NB4 (cell line): ENCODE results near the gene HAO1.

Experiments
- DNase-seq: peaks from one replicate; pipeline ENCODE4 v3.0.0; 2010; ENCODE audit warnings: low read depth
- H3K4me3 ChIP-seq: one replicate; pipeline ENCODE4 v1.5.1; 2011; ENCODE audit warnings: mild to moderate bottlenecking, low read depth, low read length, moderate library complexity
- CTCF ChIP-seq: IDR thresholded peaks from one replicate; pipeline ENCODE4 v1.5.1; 2012; ENCODE audit warnings: low read depth, low read length
- MAX ChIP-seq: IDR thresholded peaks from 2 replicates; pipeline ENCODE4 v1.6.1; 2011; ENCODE audit warnings: low read depth, low read length
- MYC ChIP-seq: IDR thresholded peaks from 2 replicates; pipeline ENCODE4 v1.6.1; 2011; ENCODE audit warnings: low read depth, low read length
- POLR2A ChIP-seq: IDR thresholded peaks from 2 replicates; pipeline ENCODE4 v1.6.1; 2011; ENCODE audit warnings: mild to moderate bottlenecking; ENCODE audit not compliant: insufficient read length; ENCODE audit errors: extremely low read depth

HAO1 gene

GRCh38 chr20:7940341-7940740, at the start of gene HAO1:
Gene HAO1, minus strand, starts transcription at chr20:7940458. Its CDS starts 36 bp downstream, at chr20:7940422.
- no peak within 1 kb of the TSS for H3K4me3 ChIP-seq
- DNase-seq, result no peak
- TF ChIP-seq MYC, result no peak
- TF ChIP-seq CTCF, result no peak
- no peak for TF ChIP-seq MAX
- no peak for TF ChIP-seq POLR2A

DNA sequence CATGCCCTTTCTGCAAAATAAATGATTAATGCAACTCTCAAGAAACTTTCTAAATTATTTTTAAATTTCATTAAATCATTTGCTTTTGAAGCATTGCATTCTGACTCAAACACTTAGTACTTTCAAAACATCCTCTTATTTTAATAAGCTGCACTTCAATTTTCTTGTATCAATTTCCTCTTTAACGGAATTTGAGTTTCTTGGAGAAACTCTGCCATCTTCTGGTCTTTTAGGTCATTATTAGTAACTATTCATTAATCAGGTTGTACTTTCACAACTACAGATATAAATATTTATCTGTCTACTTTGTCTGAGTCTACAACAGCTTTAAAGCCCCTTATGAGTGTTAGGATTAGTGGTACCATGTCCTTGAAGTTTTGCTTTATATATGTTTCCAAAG, 49.1 kb upstream of the HAO1 start:
- no peak overlapping the region for H3K4me3 ChIP-seq
- no peak for DNase-seq
- TF ChIP-seq POLR2A (no peak), MAX (no peak), MYC (no peak), CTCF (no peak)

GRCh38 chr20:7985916-7986315, 45.7 kb upstream of the HAO1 start:
- no peak for DNase-seq
- no peak for TF ChIP-seq POLR2A
- no peak for TF ChIP-seq MAX
- no peak for TF ChIP-seq CTCF
- TF ChIP-seq MYC, result no peak
- H3K4me3 ChIP-seq, result no peak overlapping the region

DNA sequence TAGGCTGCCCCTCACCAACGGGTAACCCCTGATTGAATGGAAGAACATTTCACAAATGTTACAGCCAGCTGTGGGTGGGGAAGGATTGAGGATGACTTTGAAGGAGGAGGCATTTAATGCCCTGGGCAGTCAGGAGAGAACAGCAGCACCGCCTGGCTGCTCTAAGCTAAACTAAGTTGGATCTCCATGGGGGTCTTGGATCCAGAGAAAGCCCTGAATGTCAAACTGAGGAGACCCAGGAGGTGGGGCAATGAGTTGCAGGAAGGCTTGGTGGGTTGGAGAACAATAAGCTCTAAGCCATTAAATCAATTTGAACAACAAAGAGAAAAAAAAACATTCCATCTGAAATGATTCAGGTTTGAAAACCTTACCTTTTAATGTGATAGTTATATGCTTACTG, 43.9 kb upstream of the HAO1 start:
- no peak overlapping the region for H3K4me3 ChIP-seq
- TF ChIP-seq MAX, result no peak
- DNase-seq, result no peak

GRCh38 chr20:7981374-7981773, 41.1 kb upstream of the HAO1 start:
- TF ChIP-seq MYC (no peak), POLR2A (no peak), MAX (no peak), CTCF (no peak)
- DNase-seq, result no peak
- H3K4me3 ChIP-seq, result no peak overlapping the region

DNA sequence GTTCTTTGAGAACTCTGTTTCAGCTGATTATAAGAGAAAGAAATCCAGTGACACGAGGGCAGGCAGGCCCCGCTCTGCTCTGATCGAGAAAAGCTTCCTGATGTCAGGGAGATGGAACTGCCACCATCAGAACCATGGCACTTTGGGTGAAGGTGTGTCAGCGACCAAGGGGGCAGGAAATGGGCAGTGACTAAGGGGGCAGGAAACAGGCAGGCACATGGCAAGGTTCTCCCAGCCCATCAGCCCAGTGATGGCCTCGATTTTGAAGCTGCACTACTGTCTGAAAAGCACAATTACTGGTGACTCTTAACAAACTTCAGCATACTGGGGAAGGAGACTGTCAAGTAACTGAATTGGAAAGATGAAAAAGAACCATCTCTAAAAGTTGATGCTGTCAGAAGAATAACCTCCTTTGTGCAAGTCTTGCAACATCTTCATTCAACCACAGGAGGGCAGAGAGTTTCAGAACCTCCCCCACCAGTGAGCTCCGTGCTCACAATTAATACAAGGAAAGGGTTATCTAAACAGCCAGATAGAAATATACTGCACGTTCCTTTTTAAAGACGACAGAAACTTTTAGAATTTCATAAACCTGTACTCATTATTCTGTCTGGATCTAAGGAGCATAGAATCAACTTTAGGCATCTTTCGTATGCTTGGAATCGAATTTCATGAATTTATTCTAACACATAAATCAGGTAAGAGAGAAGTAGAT, 40.2 kb upstream of the HAO1 start:
- no peak overlapping the region for H3K4me3 ChIP-seq
- no peak for TF ChIP-seq POLR2A
- TF ChIP-seq MYC, result no peak
- peak; percentile 54 for TF ChIP-seq CTCF
- TF ChIP-seq MAX, result no peak
- peak; percentile 70 for DNase-seq
